HG03354 (cell line): ENCODE results near the gene RING1.
A peak's percentile ranks its signal among the peaks of the same experiment; 100 is the strongest.
"Not testable (repeated sequence)": the region's sequence is repeated elsewhere in the genome, so short reads cannot be mapped to it uniquely, and the experiment has no call there.

ENCODE experiments used
- ATAC-seq: cut with Tn5 transposase; IDR thresholded peaks from one replicate; pipeline ENCODE4 v1.9.1; 2021; ENCODE audit warnings: mild to moderate bottlenecking; ENCODE audit not compliant: unreplicated experiment, poor library complexity, severe bottlenecking

The RING1 gene

DNA sequence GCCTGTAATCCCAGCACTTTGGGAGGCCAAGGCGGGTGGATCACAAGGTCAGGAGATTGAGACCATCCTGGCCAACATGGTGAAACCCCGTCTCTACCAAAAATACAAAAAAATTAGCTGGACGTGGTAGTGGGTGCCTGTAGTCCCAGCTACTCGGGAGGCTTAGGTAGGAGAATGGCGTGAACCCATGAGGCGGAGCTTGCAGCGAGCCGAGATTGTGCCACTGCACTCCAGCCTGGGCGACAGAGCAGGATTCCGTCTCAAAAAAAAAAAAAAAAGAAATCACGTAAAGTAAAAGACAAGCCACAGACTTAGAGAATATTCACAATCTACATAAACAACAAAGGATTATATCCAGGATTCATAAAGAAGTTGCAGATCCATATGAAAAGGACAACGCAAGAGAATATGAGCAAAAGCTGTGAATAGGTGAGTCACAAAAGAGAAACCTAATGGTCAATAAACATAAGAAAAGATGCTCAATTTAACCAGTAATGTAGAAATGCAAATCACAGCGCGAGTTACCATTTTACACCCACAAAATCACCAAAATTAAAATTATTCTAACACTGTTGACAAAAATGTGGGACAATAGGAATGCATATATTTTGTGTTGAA is 18.3 kb downstream of the RING1 start:
- not testable (repeated sequence) for ATAC-seq

DNA sequence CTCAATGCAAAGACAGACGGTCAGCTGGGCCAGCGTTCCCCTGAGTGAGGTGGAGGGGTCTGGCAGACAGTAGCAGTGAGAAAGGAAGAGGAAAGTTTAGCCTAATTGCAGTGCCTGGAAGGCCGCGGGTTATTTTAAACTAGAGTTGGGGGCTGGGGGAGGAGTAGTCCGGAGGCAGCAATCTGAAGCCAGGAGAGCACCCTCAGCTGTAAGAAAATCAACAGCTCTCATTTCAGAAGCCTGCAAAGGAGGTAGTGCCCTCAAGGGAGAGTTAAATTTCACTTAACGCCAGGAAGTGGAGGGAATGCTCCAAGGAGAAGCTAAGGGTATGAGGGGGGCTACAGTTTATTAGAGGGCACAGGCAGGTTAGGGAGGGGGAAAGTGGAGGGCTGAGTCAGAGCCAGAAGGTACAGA is 26.9 kb downstream of the RING1 start:
- ATAC-seq, result no peak

DNA sequence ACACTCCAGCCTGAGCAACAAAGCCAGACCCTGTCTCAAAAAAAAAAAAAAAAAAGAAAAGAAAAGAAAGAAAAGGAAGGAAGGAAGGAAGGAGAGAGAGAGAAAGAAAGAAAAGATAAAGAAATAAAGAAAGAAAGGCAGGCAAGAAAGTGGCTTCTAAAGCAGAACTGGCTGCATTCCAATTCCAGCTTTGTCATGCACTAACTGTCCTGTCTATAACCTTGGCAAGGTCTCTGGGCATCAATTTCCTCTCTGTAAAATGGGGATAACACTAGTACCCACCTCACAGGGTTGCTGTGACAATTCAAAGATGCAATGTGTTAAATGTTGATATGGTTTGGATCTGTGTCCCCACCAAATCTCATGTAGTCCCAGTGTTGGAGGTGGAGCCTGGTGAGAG is 28.0 kb downstream of the RING1 start:
- ATAC-seq, result no peak

DNA sequence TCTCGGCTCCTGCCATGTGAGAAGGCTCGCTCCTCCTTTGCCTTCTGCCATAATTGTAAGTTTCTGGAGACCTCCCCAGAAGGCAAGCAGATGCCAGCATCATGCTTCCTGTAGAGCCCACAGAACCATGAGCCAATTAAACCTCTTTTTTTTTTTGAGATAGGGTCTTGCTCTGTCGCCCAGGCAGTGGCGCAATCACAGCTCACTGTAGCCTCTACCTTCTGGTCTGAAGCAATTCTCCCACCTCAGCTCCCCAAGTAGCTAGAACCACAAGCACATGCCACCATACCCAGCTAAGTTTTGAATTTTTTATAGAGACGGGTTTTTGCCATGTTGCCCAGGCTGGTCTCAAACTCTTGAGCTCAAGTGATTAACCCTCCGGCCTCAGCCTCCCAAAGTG is 28.6 kb downstream of the RING1 start:
- ATAC-seq, result no peak

DNA sequence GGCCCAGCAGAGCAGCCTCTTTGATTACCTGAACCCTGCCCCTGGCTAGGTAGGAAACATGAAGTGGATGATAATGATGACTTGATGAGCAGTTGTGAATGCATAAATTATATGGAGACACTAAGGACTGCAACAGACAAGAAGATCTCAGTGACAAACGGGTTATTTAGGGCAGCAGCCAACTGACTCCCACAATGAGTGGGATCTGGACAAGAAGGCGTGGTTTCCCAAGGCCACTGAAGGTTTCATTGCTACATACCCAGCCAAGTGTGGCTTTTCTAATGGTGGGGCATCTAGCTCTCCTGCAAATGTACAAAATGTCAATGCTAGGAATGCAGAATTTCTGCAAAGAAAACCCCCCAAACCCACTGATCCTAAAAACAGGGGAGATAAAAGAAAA is 29.4 kb downstream of the RING1 start:
- ATAC-seq, result no peak

DNA sequence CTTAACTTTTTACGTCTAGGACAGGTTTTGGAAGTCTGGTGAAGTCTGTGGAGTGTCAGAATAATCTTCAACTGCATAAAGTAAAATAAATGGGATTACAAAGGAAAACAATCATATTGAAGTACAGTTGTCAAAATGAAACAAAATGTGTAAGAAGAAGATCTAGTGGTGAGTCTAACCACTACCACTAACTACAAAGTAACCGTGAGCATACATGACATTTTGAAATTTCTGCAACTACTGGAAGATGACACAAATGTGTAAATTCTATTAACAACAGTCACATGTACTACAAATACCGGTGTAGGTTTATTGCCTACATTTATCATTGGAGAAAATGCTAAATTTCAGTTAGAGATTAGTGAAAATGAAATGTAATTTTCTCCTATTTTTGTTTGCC is 33.7 kb downstream of the RING1 start:
- ATAC-seq, result no peak

DNA sequence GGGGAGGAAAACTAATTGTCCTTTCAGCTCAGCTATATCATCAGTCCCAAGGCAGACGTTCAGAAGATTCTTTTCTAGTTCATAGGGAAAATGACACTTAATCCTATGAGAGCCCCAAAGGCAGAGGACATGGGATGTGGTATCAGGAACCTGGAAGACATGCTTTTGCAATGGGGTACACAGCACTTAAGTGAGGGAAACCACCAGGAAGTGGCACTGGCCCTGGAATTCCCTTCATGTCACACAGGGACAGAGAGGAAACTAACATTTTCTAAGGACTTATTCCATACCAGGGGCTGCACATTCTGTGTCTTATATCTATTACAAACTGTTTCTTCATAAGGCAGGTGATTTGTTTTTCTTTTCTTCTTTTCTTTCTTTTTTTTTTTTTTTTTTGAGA is 35.2 kb downstream of the RING1 start:
- no peak for ATAC-seq

DNA sequence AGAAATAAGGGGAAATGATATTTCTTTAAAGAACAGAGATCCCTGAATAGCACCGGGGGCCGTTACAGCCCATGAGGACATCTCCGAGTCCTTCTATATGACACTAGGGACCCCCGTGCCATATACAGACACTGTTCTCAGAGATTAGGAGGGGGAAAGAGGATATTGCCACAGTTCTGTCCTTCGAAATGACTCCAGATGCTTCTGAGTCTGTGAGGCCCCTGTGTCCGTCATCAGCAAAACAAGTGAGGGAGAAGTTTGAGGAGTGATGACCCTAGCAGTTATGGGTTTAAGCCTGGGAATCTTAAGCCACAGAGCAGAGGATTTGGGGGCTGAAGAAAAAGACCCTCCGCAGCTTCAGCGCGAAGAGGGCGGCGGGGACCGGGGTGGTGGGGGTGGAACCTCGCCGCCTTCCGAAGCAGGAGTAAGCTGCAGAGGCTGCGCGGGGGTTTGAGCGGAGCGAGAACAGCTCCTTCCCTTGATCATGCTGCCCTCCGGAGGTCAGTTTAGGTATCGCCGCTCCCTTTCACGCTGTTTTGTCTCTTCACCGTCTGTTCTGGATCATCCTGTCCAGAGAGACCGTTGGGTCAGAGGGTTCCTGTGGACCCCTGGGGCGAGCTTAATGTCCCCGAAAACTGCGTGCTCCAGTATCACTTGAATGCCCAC is 39.8 kb downstream of the RING1 start:
- peak; percentile 50 for ATAC-seq

DNA sequence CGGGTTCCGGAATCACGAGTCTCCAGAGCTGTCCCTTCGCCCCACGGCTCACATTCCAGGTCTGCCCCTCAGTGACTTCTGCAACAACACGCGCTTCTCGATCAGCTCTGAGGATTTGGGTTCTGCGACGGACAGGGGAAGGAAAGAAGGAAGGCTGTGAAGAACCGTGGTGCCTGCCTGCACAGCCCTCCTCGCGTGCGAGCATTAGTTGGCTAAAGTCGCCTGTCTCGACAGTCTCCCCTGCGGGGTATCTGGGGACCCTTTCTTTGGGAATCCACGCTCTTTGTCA is 40.3 kb downstream of the RING1 start:
- ATAC-seq, result no peak

DNA sequence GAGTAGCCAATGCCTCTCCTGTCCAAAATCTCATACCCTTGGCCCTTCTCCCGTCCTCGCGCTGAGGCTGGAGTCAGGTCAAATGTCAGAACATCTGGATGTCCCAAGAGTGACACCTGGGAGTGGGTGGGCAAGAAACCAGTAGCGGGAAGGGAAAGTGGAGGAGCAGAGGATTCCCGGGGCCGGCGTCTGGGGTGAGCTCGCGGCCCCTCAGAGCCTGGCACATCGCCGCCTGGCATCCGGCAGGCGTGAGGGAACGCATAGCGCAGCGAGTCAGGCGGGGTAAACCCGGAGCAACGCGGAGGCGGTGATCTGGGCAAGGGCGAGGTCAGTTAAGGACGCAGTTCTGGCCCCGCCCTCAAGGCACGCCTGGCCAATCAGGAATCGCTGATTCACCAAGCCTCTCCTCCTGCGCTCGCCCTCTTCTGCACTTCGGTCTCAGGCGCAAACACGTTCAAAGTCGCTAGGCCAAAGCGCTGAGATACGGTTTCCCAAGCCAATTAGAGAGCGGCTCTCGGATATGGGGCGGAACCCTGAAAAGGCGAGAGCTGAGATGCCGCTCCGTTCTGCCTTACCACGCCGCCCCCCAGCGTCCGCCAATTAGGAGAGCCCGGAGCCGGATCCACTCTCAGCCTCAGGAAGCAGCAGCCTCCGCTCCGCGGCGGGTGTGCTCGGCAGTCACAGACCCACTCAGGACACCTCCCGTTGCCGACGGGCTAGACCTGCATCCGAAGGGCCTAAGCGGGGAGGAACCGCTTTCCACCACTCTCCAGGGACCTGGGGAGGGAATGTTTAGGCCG is 40.8 kb downstream of the RING1 start:
- ATAC-seq, result peak; percentile 90

DNA sequence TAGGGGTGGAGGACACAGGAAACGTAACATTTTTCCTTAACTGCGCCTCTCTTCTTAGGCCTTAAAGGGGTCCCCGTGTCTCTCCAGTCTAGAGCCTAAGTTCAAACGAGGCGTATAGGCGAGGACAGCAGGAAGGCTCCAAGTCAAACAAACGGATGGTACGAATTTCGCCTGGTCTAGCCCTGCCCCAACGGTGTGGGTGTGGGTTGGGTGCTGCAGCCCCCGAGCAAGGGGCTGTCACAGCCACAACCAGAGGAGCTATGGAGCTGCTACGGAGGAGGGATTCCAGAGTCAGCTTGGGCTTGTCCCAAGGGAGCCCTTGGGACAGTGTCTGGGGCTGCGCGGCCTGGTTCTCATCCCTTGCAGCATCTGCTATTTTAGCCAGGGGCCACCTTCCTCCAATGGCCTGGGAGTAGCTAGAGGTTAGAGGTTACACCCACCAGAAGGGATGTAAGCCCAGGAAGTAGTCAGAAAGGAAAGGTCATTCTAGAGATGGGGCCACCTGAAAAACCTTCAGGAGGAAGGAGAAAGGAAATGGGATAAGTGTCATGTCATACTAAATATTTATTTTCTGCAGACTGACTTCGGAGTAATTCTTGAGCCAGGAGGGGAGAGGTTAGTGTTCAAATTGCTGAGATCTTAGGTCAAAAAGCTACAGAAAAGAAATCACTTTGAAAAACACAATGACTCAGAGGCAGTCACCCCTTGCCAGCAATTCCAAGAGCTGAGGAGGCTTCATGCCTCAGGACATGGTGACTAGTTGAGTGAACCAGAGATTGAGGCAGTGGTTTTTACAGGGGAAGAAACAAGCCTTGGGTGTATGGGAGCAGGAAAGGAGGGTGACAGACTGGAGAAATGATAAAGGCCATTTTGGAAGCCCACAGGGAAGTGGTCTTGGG is 41.7 kb downstream of the RING1 start:
- no peak for ATAC-seq

DNA sequence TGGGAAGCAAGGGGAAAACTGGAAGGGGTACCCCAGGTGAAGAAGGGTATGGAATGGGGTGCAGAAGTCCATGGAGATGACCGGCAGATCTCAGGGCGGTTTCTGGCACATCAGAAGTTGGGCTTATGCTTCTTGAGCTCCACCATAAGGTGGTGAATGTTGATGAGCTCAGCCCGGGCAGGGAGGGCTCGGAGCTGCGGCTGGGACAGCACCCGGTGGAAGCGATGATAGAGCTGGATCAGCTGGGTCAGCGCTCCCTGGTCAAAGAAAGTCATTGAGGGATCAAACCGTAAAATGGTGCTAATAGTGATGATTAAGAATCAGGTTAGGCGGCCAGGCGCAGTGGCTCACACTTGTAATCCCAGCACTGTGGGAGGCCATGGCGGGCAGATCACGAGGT is 42.4 kb downstream of the RING1 start:
- no peak for ATAC-seq

DNA sequence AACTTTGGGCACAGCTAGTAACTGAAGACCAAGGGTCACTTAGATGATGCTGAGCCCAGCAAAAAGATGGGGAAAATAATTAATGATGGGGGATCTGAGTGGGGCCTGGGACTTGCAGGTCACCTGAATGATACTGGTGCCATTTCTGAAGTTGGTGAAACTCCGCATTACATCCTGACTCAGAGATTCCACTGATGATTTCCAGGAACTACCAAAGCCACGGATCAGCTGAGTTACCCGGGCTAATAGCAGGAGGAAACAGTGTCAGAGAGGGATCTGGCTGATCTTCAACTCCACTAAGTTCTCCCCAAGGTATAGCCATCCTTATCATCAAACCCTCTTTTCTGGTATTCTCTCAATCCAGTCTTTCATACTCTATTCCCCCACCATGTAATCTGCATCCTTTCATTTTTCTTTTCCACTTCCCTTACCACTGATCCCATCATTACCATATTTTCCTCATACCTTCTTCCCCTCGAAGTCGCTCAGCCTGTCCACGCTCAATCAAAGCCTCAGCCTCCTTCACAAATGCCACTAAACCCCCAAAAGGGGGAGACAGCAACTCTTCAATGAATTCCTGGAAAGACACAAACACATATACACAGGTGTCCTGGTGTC is 43.2 kb downstream of the RING1 start:
- no peak for ATAC-seq

DNA sequence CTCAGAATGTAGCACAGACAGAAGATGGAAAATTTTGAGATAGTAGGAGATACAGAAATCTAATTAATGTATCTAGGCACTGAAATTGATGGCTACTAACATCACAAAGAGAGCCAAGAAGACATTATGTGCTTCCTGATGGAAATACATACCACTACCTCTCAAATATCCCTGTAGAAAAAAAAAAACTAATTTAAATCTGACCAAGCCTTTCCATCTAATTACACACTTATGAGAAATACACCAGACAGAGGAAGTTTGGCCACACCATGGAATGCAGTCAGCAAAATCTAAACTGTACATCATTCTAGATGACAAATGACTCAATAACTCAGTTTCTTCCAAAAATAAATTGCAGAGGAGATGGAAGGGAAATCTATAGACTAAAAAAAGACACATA is 44.5 kb downstream of the RING1 start:
- ATAC-seq, result no peak

DNA sequence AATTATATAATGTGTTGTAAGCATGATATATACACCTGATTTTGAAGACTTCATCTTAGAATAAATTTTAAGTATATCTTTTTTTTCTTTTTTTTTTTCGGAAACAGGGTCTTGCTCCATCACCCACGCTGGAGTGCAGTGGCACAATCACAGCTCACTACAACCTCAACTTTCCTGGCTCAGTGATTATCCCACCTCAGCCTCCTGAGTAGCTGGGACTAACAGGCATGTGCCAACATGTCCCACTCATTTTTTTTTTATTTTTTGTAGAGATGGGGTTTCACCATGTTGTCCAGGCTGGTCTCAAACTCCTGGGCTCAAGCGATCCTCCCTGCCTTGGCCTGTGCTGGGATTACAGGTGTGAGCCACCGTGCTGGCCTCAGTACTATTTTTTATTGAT is 46.3 kb downstream of the RING1 start:
- no peak for ATAC-seq

DNA sequence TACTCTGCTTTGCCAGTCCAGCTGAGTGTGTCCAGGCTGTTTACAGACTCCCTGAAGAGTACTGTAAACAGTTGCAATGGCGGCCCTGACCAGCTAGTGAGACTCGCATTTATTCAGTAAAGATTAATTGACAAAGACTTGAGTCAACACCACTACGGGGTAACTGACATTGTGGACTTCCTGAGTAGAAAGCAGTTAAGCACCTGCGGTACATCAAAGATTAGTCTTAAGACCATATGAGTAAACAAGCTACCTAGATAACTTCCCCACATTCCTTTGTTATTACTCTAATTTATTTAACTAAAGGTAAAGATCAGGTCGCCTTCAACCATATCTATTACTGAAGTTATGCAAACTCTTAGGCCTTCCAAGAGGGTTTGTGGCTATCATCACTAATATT is 50.7 kb downstream of the RING1 start:
- no peak for ATAC-seq
